Upper lobe of left lung (tissue), 6 donors: ENCODE data around the gene BMPR2. TPM values are rescaled to one million over a fixed set of nuclear protein-coding genes. Genes with fewer than 3 reads are reported as not detected.
"Not testable (repeated sequence)": the region's sequence is repeated elsewhere in the genome, so short reads cannot be mapped to it uniquely, and the experiment has no call there.

Experiments used
- ATAC-seq, 2 donors: fragments of 200-7000 bp; cut with Tn5 transposase; one replicate each; pipeline ENCODE4 v1.9.1; 2022; ENCODE audit warnings: mild to moderate bottlenecking in 2 of 2, moderate library complexity in 2 of 2; ENCODE audit not compliant: low FRiP score in 2 of 2
- DNase-seq, 2 donors: peaks; one replicate each; pipeline ENCODE4 v3.0.0-alpha.2; 2019 to 2020
- H3K27ac ChIP-seq, 4 donors: fragments of 200-600 bp; sonication (generic); one replicate each; pipeline ENCODE4 v1.5.1; 2016 to 2019
- H3K27me3 ChIP-seq, 4 donors: fragments of 200-600 bp; sonication (generic); one replicate each; pipeline ENCODE4 v1.5.1; 2017 to 2019
- H3K36me3 ChIP-seq, 4 donors: fragments of 200-600 bp; sonication (generic); one replicate each; pipeline ENCODE4 v1.5.1; 2016 to 2019
- H3K4me1 ChIP-seq, 4 donors: fragments of 200-600 bp; sonication (generic); one replicate each; pipeline ENCODE4 v1.5.1; 2018 to 2019
- H3K4me3 ChIP-seq, 4 donors: fragments of 200-600 bp; sonication (generic); one replicate each; pipeline ENCODE4 v1.5.1; 2017 to 2019; ENCODE audit warnings: mild to moderate bottlenecking in 2 of 4, moderate library complexity in 1 of 4
- H3K9me3 ChIP-seq, 4 donors: fragments of 200-600 bp; sonication (generic); one replicate each; pipeline ENCODE4 v1.5.1; 2018 to 2019
- EP300 ChIP-seq, 4 donors: sonication (generic); formaldehyde crosslinking; IDR thresholded peaks; one replicate each; pipeline ENCODE4 v1.5.1; 2017; ENCODE audit warnings: antibody characterized with exemption in 4 of 4, control low read depth in 2 of 4
- POLR2A ChIP-seq, 4 donors: fragments of 450-650 bp; IDR thresholded peaks; one replicate each; pipeline ENCODE4 v1.5.1; 2016 to 2017; ENCODE audit warnings: antibody characterized with exemption in 4 of 4, mild to moderate bottlenecking in 2 of 4
- POLR2AphosphoS5 ChIP-seq, 2 donors: sonication (generic); formaldehyde crosslinking; IDR thresholded peaks; one replicate each; pipeline ENCODE4 v1.5.1; 2017; ENCODE audit warnings: antibody characterized with exemption in 2 of 2
- WGBS, 2 donors: methylation state at CpG; one replicate each; pipeline ENCODE4 v1.1.5; 2017 to 2018; 5-methylcytosine and 5-hydroxymethylcytosine counted together
- total RNA-seq, 6 donors: library from RNA; depleted of rRNA in 4 of 6; stranded (reverse); fragments of >200 nt in 4 of 6; gene quantifications; one replicate each; pipeline versions ENCODE4 v1.1.0 to v1.2.1, GENCODE V29; 2016 to 2021
- TF ChIP-seq, protein P1 (sequence below), 6 experiments: fragments of 450-650 bp in 4 of 6; fragments of 200-600 bp in 2 of 6; sonication (generic) in 2 of 6; IDR thresholded peaks; one replicate each; pipeline ENCODE4 v1.5.1; 2016 to 2019; ENCODE audit warnings: antibody characterized with exemption in 6 of 6
- donor health status: DM: no; HTN: no; CAD: no; lungs with moderate emphysema.
- donor health status: DM: no; HTN: yes; CAD: no; lungs with severe emphysema.

BMPR2 gene
- total RNA-seq, 6 donors from 2014 or later = 23.0 to 133 (median 77.2) TPM

DNA sequence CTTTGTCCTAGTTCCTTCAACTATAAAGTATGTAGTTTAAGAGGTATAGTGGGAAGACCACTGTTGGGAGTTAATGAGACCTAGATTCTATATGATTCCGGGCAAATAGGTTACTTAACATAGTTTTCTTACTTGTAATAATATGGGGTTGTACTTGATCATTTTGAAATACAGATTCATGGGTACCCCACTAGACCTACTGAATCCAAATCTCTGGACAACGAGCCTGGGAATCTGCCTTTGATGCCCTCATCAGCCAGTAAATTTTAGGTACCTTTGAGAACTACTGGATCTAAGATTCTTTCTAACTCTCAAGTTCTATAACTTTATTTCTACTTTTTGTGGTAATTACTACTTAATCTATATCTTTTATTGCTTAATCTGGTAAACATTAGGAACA lies 6.6 kb downstream of the BMPR2 start:
- Histone ChIP-seq H3K27ac (peak overlapping the region in 1 of 4 donors; percentile 52), H3K36me3 (no peaks in the 10 kb centered on the region), H3K4me3 (peak overlapping the region in 1 of 4 donors; percentile 84), H3K27me3 (no peaks in the 10 kb centered on the region), H3K4me1 (peaks cover 15 to 34% (median 23%) of the 10 kb centered on the region in 4 donors), H3K9me3 (no peaks in the 10 kb centered on the region)
- ATAC-seq = no peak
- no peak for DNase-seq
- no peak for TF ChIP-seq POLR2AphosphoS5 (IDR thresholded peaks at IDR 0.05)
- no peak for TF ChIP-seq EP300 (IDR thresholded peaks at IDR 0.05)
- TF ChIP-seq POLR2A (IDR thresholded peaks at IDR 0.05) = no peak
- TF ChIP-seq, protein P1, sequence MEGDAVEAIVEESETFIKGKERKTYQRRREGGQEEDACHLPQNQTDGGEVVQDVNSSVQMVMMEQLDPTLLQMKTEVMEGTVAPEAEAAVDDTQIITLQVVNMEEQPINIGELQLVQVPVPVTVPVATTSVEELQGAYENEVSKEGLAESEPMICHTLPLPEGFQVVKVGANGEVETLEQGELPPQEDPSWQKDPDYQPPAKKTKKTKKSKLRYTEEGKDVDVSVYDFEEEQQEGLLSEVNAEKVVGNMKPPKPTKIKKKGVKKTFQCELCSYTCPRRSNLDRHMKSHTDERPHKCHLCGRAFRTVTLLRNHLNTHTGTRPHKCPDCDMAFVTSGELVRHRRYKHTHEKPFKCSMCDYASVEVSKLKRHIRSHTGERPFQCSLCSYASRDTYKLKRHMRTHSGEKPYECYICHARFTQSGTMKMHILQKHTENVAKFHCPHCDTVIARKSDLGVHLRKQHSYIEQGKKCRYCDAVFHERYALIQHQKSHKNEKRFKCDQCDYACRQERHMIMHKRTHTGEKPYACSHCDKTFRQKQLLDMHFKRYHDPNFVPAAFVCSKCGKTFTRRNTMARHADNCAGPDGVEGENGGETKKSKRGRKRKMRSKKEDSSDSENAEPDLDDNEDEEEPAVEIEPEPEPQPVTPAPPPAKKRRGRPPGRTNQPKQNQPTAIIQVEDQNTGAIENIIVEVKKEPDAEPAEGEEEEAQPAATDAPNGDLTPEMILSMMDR (IDR thresholded peaks at IDR 0.05) = no peak
- 62 to 72% methylated on average over 2 of the region's 2 CpGs for WGBS, 2 donors

DNA sequence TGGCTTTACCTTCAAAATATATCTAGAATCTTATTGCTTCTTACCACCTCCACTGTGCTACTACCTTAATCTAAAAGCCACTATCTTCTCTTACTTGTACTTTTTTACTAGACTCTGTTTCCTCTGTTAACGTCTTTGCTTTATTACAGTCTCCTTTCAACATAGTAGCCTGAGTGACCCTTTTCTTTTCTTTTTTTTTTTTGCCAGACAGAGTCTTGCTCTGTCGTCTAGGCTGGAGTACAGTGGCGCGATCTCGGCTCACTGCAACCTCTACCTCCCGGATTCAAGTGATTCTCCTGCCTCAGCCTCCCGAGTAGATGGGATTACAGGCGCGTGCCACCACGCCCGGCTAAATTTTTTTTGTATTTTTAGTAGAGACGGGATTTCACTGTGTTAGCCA lies 10.4 kb downstream of the BMPR2 start:
- not testable (repeated sequence) for ATAC-seq, H3K36me3 ChIP-seq, H3K9me3 ChIP-seq, DNase-seq, H3K27me3 ChIP-seq
- WGBS, 2 donors = 65 to 80% methylated on average over 12 of the region's 12 CpGs
- Histone ChIP-seq H3K27ac (peak overlapping the region in 2 of 4 donors; percentile 37 to 39), H3K4me1 (peaks cover 0 to 28% (median 15%) of the 10 kb centered on the region in 4 donors), H3K4me3 (peak overlapping the region in 1 of 4 donors; percentile 84)

DNA sequence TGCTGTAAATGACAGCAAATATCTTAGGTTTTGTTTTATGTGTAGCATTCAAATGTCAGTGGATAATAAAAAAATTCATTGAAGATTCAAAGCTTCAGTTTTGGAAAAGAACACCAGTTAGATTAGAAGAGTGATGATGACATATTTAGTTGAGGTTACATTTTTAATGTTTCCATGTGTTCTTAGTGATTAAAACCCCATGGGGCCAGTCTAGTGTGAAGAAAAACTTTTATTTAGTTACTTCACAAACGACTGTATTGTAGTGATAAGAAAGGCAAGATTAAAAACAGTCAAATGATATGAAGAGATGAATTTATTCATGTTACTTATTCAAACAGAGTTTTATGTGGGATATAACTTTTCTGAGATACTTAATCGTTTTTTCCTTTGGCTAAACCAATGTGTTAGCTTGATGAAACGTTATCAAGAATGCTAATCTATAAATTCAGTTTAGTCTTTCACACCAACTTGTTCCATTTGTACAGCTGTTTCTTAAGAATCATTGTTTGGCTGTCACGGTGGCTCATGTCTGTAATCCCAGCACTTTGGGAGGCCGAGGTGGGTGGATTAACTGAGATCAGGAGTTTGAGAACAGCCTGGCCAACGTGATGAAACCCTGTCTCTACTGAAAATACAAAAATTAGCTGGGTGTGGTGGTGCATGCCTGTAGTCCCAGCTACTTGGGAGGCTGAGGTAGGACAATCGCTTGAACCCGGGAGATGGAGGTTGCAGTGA lies 11.6 kb downstream of the BMPR2 start:
- Histone ChIP-seq H3K27ac (no peak overlapping the region), H3K27me3 (no peaks in the 10 kb centered on the region), H3K9me3 (no peaks in the 10 kb centered on the region), H3K4me3 (no peak overlapping the region), H3K36me3 (no peaks in the 10 kb centered on the region), H3K4me1 (peaks cover 0 to 31% (median 12%) of the 10 kb centered on the region in 4 donors)
- TF ChIP-seq POLR2AphosphoS5 (IDR thresholded peaks at IDR 0.05) = no peak
- no peak for TF ChIP-seq EP300 (IDR thresholded peaks at IDR 0.05)
- TF ChIP-seq POLR2A (IDR thresholded peaks at IDR 0.05) = no peak
- TF ChIP-seq, protein P1 (IDR thresholded peaks at IDR 0.05) = no peak
- peak in 1 of 2 donors; percentile 53 for ATAC-seq
- WGBS, 2 donors = 45 to 64% methylated on average over 7 to 8 of the region's 8 CpGs
- DNase-seq = no peak

DNA sequence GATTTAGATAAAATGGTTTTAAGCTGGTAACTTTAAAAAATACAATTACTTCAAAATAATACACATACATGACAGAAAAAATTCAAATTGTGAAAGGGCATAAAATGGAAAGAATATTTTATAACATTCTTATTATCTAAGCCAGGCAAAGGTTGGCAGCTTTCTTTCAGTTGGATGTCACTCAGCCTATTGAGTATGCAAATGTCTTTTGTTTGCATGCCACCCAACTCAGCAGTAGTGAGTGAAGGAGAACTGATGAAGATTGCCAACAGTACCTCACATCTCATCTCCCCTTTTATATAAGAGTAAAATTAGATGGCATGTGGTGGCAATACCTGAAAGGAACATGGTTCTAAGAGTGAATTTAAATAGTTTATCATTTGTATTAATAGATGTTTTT lies 24.8 kb downstream of the BMPR2 start:
- Histone ChIP-seq H3K27me3 (no peaks in the 10 kb centered on the region), H3K4me1 (peaks cover 0 to 16% (median 8%) of the 10 kb centered on the region in 4 donors), H3K4me3 (no peak overlapping the region), H3K9me3 (no peaks in the 10 kb centered on the region), H3K27ac (no peak overlapping the region), H3K36me3 (no peaks in the 10 kb centered on the region)
- ATAC-seq = no peak
- DNase-seq = no peak
- TF ChIP-seq, protein P1 (IDR thresholded peaks at IDR 0.05) = no peak
- TF ChIP-seq POLR2AphosphoS5 (IDR thresholded peaks at IDR 0.05) (no peak), EP300 (IDR thresholded peaks at IDR 0.05) (no peak), POLR2A (IDR thresholded peaks at IDR 0.05) (no peak)

DNA sequence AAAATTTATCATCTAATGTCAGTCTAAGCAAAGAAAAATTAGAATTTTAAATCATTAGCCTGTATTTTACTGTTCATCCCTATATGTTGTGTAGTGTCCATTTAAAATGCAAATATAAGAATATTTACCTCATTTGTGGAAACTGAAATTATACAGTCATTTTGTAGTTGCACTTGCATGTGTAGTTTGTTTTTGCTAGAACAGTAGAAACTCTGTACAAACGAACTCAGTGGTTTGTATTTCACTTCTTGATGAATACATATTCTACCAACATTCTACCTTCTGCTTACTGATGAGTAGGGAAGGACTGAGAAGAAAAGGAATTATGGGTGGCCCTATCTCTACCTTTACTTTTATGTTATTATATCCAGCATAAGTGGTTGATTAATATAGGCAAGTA lies 29.7 kb downstream of the BMPR2 start:
- H3K36me3 ChIP-seq = no peaks in the 10 kb centered on the region
- no peaks in the 10 kb centered on the region for H3K9me3 ChIP-seq
- TF ChIP-seq, protein P1 (IDR thresholded peaks at IDR 0.05) = no peak
- no peak for TF ChIP-seq POLR2A (IDR thresholded peaks at IDR 0.05)
- no peak for TF ChIP-seq POLR2AphosphoS5 (IDR thresholded peaks at IDR 0.05)
- TF ChIP-seq EP300 (IDR thresholded peaks at IDR 0.05) = no peak
- no peak overlapping the region for H3K4me3 ChIP-seq
- peaks cover 8 to 38% (median 24%) of the 10 kb centered on the region in 4 donors for H3K4me1 ChIP-seq
- no peak for ATAC-seq
- WGBS, 2 donors = 50 to 54% methylated on average over 1 of the region's 1 CpG
- H3K27me3 ChIP-seq = no peaks in the 10 kb centered on the region
- DNase-seq = no peak
- peak overlapping the region in 1 of 4 donors; percentile 29 for H3K27ac ChIP-seq
